Neuronal stem cell (in vitro differentiated cells): ENCODE data around the gene SPATS2L.

ENCODE experiments used
- DNase-seq: peaks from one replicate; pipeline ENCODE4 v3.0.0-alpha.2; 2013; ENCODE audit warnings: low spot score
- H2AFZ ChIP-seq: one replicate; pipeline ENCODE4 v1.6.1; 2013; ENCODE audit warnings: mild to moderate bottlenecking, low read length, inconsistent platforms
- H2AK5ac ChIP-seq: 2 replicates; pipeline ENCODE4 v1.6.1; 2013; ENCODE audit warnings: low read depth, mild to moderate bottlenecking, inconsistent platforms, low read length, moderate library complexity, mixed read lengths
- H2BK120ac ChIP-seq: 2 replicates; pipeline ENCODE4 v1.6.1; 2013; ENCODE audit warnings: low read depth, mild to moderate bottlenecking, inconsistent platforms, low read length, moderate library complexity, mixed read lengths
- H2BK12ac ChIP-seq: one replicate; pipeline ENCODE4 v1.6.1; 2013; ENCODE audit warnings: low read length, inconsistent platforms
- H2BK15ac ChIP-seq: 2 replicates; pipeline ENCODE4 v1.6.1; 2013; ENCODE audit warnings: mild to moderate bottlenecking, low read length, inconsistent platforms, mixed read lengths
- H2BK5ac ChIP-seq: one replicate; pipeline ENCODE4 v1.6.1; 2013; ENCODE audit warnings: inconsistent platforms, mild to moderate bottlenecking, low read length, moderate library complexity
- H3K14ac ChIP-seq: one replicate; pipeline ENCODE4 v1.6.1; 2013; ENCODE audit warnings: low read length, inconsistent platforms
- H3K18ac ChIP-seq: 2 replicates; pipeline ENCODE4 v1.6.1; 2013; ENCODE audit warnings: low read length, inconsistent platforms
- H3K23ac ChIP-seq: 2 replicates; pipeline ENCODE4 v1.6.1; 2013; ENCODE audit warnings: low read depth, mild to moderate bottlenecking, mixed read lengths, low read length, inconsistent platforms; ENCODE audit not compliant: poor library complexity
- H3K27ac ChIP-seq: replicated peaks from 3 replicates; pipeline ENCODE4 v1.5.1; 2013; ENCODE audit warnings: low read length, inconsistent platforms
- H3K27me3 ChIP-seq, 3 experiments: 2 replicates each; pipeline ENCODE4 v1.6.1; 2013; ENCODE audit warnings: low read length in 3 of 3, mild to moderate bottlenecking in 2 of 3, inconsistent platforms in 1 of 3, low read depth in 1 of 3, mixed read lengths in 1 of 3, moderate library complexity in 1 of 3; ENCODE audit not compliant: control insufficient read depth in 3 of 3, insufficient read depth in 3 of 3
- H3K36me3 ChIP-seq, 2 donors: replicated peaks in 1 of 2; 2 replicates each; pipeline ENCODE4 v1.6.1; 2013; ENCODE audit warnings: low read length in 2 of 2; ENCODE audit not compliant: control insufficient read depth in 2 of 2, insufficient read depth in 2 of 2
- H3K4ac ChIP-seq: 2 replicates; pipeline ENCODE4 v1.6.1; 2013; ENCODE audit warnings: inconsistent platforms, mild to moderate bottlenecking, low read length, moderate library complexity
- H3K4me1 ChIP-seq, 2 donors: 1 replicate in 1 of 2; 2 replicates in 1 of 2; pipeline ENCODE4 v1.6.1; 2013; ENCODE audit warnings: low read length in 2 of 2, low read depth in 1 of 2; ENCODE audit not compliant: control insufficient read depth in 2 of 2, insufficient read depth in 1 of 2
- H3K4me2 ChIP-seq: one replicate; pipeline ENCODE4 v1.6.1; 2013; ENCODE audit warnings: mild to moderate bottlenecking, low read length, inconsistent platforms; ENCODE audit not compliant: insufficient read depth, poor library complexity, severe bottlenecking
- H3K4me3 ChIP-seq, 2 donors: 2 replicates each; pipeline ENCODE4 v1.5.1; 2013; ENCODE audit warnings: low read length in 2 of 2, mild to moderate bottlenecking in 2 of 2, inconsistent platforms in 1 of 2, moderate library complexity in 1 of 2
- H3K79me1 ChIP-seq: one replicate; pipeline ENCODE4 v1.6.1; 2013; ENCODE audit warnings: low read depth, mild to moderate bottlenecking, inconsistent platforms, low read length, moderate library complexity
- H3K9ac ChIP-seq: one replicate; pipeline ENCODE4 v1.6.1; 2013; ENCODE audit warnings: mild to moderate bottlenecking, low read depth, low read length, inconsistent platforms; ENCODE audit not compliant: poor library complexity
- H3K9me3 ChIP-seq, 2 donors: replicated peaks in 1 of 2; 2 replicates each; pipeline versions ENCODE3 to v1.6.1; 2013; ENCODE audit warnings: low read length in 2 of 2, mild to moderate bottlenecking in 2 of 2, inconsistent platforms in 1 of 2, low read depth in 1 of 2, mixed read lengths in 1 of 2, moderate library complexity in 1 of 2; ENCODE audit not compliant: control insufficient read depth in 2 of 2, insufficient read depth in 1 of 2
- H4K8ac ChIP-seq: one replicate; pipeline ENCODE4 v1.6.1; 2013; ENCODE audit warnings: low read depth, mild to moderate bottlenecking, inconsistent platforms, low read length, moderate library complexity
- H4K91ac ChIP-seq: one replicate; pipeline ENCODE4 v1.6.1; 2013; ENCODE audit warnings: low read length, low read depth, mild to moderate bottlenecking, inconsistent platforms; ENCODE audit not compliant: poor library complexity
- WGBS, 2 donors: extraction: QIAGEN DNeasy Blood & Tissue Kit; methylation state at CpG; one replicate each; pipeline ENCODE4 v1.1.7; 2013; ENCODE audit warnings: missing lambda C conversion rate in 2 of 2, mixed read lengths in 1 of 2; ENCODE audit not compliant: insufficient read length in 2 of 2, insufficient replicate concordance in 1 of 2; ENCODE audit errors: extremely low coverage in 2 of 2; 5-methylcytosine and 5-hydroxymethylcytosine counted together

The SPATS2L gene

GRCh38 chr2:200403814-200404213, 97.3 kb downstream of the SPATS2L start:
- Histone ChIP-seq H3K23ac (no peak overlapping the region), H2AK5ac (no peak overlapping the region), H4K91ac (no peak overlapping the region), H3K36me3 (peaks cover 0 to 4% of the 10 kb centered on the region in 2 donors), H3K4me3 (no peak overlapping the region), H3K9ac (no peak overlapping the region), H3K18ac (no peak overlapping the region), H2BK120ac (no peak overlapping the region), H3K9me3 (no peaks in the 10 kb centered on the region), H3K14ac (no peak overlapping the region), H2BK5ac (no peak overlapping the region), H3K27me3 (no peaks in the 10 kb centered on the region), H3K79me1 (no peaks in the 10 kb centered on the region), H4K8ac (no peak overlapping the region), H2AFZ (no peak overlapping the region), H2BK12ac (no peak overlapping the region), H3K4me1 (peaks cover 3 to 16% of the 10 kb centered on the region in 2 donors), H2BK15ac (no peak overlapping the region), H3K4ac (no peak overlapping the region), H3K4me2 (no peak overlapping the region), H3K27ac (no peak overlapping the region)
- no CpG with 5 or more reads among the region's 4 CpGs for WGBS, 2 donors
- no peak for DNase-seq

GRCh38 chr2:200404615-200405014, 98.1 kb downstream of the SPATS2L start:
- peaks cover 3 to 16% of the 10 kb centered on the region in 2 donors for H3K4me1 ChIP-seq
- H2AFZ ChIP-seq, result no peak overlapping the region

GRCh38 chr2:200405599-200406298, 99.3 kb downstream of the SPATS2L start:
- no peak overlapping the region for H3K18ac ChIP-seq
- H3K4me1 ChIP-seq, result peaks cover 3 to 16% of the 10 kb centered on the region in 2 donors
- no peaks in the 10 kb centered on the region for H3K36me3 ChIP-seq
- no CpG with 5 or more reads among the region's 1 CpG for WGBS, 2 donors
- no peak for DNase-seq
- H4K91ac ChIP-seq, result no peak overlapping the region
- H3K14ac ChIP-seq, result no peak overlapping the region
- no peak overlapping the region for H3K4me2 ChIP-seq
- no peak overlapping the region for H3K4me3 ChIP-seq
- H4K8ac ChIP-seq, result no peak overlapping the region
- no peak overlapping the region for H3K4ac ChIP-seq
- no peaks in the 10 kb centered on the region for H3K79me1 ChIP-seq
- no peak overlapping the region for H2AK5ac ChIP-seq
- no peaks in the 10 kb centered on the region for H3K9me3 ChIP-seq
- no peak overlapping the region for H2BK5ac ChIP-seq
- no peak overlapping the region for H3K9ac ChIP-seq
- no peak overlapping the region for H2BK15ac ChIP-seq
- no peak overlapping the region for H2AFZ ChIP-seq
- H2BK120ac ChIP-seq, result no peak overlapping the region
- no peak overlapping the region for H2BK12ac ChIP-seq
- H3K27ac ChIP-seq, result no peak overlapping the region
- H3K27me3 ChIP-seq, result no peaks in the 10 kb centered on the region
- H3K23ac ChIP-seq, result no peak overlapping the region

More at GRCh38 chr2:200404615-200405014, 98.1 kb downstream of the SPATS2L start:
- no peak overlapping the region for H3K18ac ChIP-seq
- no peak overlapping the region for H2AK5ac ChIP-seq
- DNase-seq, result no peak
- H2BK12ac ChIP-seq, result no peak overlapping the region
- H3K27ac ChIP-seq, result no peak overlapping the region
- no peak overlapping the region for H3K4me3 ChIP-seq
- H2BK15ac ChIP-seq, result no peak overlapping the region
- no peak overlapping the region for H2BK5ac ChIP-seq
- no peak overlapping the region for H3K23ac ChIP-seq
- H3K4ac ChIP-seq, result no peak overlapping the region
- H4K91ac ChIP-seq, result no peak overlapping the region
- H2BK120ac ChIP-seq, result no peak overlapping the region
- no peaks in the 10 kb centered on the region for H3K79me1 ChIP-seq
- H3K9me3 ChIP-seq, result no peaks in the 10 kb centered on the region
- no peaks in the 10 kb centered on the region for H3K27me3 ChIP-seq
- H3K36me3 ChIP-seq, result no peaks in the 10 kb centered on the region
- no peak overlapping the region for H4K8ac ChIP-seq
- no peak overlapping the region for H3K4me2 ChIP-seq
- no CpG with 5 or more reads among the region's 4 CpGs for WGBS, 2 donors
- no peak overlapping the region for H3K14ac ChIP-seq
- no peak overlapping the region for H3K9ac ChIP-seq

GRCh38 chr2:200406379-200406778, 99.9 kb downstream of the SPATS2L start:
- no peak overlapping the region for H3K4ac ChIP-seq
- H3K27me3 ChIP-seq, result no peaks in the 10 kb centered on the region
- no peak overlapping the region for H2BK12ac ChIP-seq
- no peak overlapping the region for H3K14ac ChIP-seq
- H3K27ac ChIP-seq, result no peak overlapping the region
- no peak overlapping the region for H2AK5ac ChIP-seq
- H3K4me3 ChIP-seq, result no peak overlapping the region
- DNase-seq, result no peak
- H4K91ac ChIP-seq, result no peak overlapping the region
- no peaks in the 10 kb centered on the region for H3K79me1 ChIP-seq
- no peak overlapping the region for H2BK5ac ChIP-seq
- H2BK120ac ChIP-seq, result no peak overlapping the region
- H4K8ac ChIP-seq, result no peak overlapping the region
- H2BK15ac ChIP-seq, result no peak overlapping the region
- no peak overlapping the region for H3K9ac ChIP-seq
- no CpG with 5 or more reads among the region's 2 CpGs for WGBS, 2 donors
- H3K4me2 ChIP-seq, result no peak overlapping the region
- H2AFZ ChIP-seq, result no peak overlapping the region
- H3K36me3 ChIP-seq, result no peaks in the 10 kb centered on the region
- H3K23ac ChIP-seq, result no peak overlapping the region
- no peaks in the 10 kb centered on the region for H3K9me3 ChIP-seq
- peaks cover 3 to 16% of the 10 kb centered on the region in 2 donors for H3K4me1 ChIP-seq
- H3K18ac ChIP-seq, result no peak overlapping the region
